ENCODE data around the gene SLC4A7.

The SLC4A7 gene

GRCh38 chr3:27487383-27487782, 3.2 kb upstream of the SLC4A7 start:
- Histone ChIP-seq H3K36me3 (ENCODE audit: control insufficient read depth, insufficient read depth, low read length) (no peaks in the 10 kb centered on the region), H3K9ac (ENCODE audit: low read depth, low read length) (no peak overlapping the region), H3K9me3 (ENCODE audit: control insufficient read depth, insufficient read depth, low read length) (no peaks in the 10 kb centered on the region), H3K4me3 (ENCODE audit: low read depth, low read length) (no peak overlapping the region), H3K27ac (ENCODE audit: low read depth, low read length) (no peak overlapping the region), H3K27me3 (ENCODE audit: control insufficient read depth, insufficient read depth, low read length) (no peaks in the 10 kb centered on the region), H3K4me1 (ENCODE audit: control insufficient read depth, insufficient read depth, low read length) (no peaks in the 10 kb centered on the region)

DNA sequence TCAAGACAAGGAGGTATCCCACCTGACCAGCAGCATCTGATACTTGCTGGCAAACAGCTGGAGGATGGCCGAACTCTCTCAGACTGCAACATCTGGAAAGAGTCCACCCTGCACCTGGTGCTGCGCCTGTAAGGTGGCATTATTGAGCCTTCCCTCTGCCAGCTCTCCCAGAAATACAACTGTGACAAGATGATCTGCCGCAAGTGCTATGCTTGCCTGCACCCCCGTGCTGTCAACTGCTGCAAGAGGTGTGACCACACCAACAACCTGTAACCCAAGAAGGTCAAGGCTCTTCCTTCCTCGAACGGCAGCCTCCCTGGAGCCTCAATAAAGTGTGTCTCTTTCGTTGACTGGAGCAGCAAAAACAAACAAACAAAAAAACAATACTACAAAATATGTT, 2.2 kb upstream of the SLC4A7 start:
- H3K36me3 ChIP-seq (ENCODE audit: control insufficient read depth, insufficient read depth, low read length) = no peaks in the 10 kb centered on the region
- H3K4me1 ChIP-seq (ENCODE audit: control insufficient read depth, insufficient read depth, low read length) = 0 out of 2 replicates have a peak, but pooled peaks cover 4% of the 10 kb centered on the region

DNA sequence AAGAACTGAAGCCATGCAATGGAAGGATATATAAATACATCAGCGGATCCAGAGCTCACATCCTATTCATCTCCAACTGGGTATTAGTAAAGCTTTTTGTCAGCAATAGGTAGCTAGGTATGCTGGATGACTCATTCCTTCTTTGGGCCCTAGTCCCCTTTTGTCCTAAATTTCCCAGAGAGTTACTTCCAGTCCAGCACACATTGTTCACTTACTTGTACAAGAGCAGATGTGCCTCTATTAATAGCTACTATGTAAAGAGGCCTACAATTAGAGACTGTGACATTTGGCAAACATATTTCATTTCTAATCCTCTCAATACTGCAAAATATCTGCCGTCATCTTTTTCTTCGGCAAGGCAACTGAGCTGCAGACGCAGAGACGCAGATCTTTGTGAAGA, 1.7 kb upstream of the SLC4A7 start:
- no peaks in the 10 kb centered on the region for H3K9me3 ChIP-seq (ENCODE audit: control insufficient read depth, insufficient read depth, low read length)
- H3K36me3 ChIP-seq (ENCODE audit: control insufficient read depth, insufficient read depth, low read length) = no peaks in the 10 kb centered on the region
- no peak overlapping the region for H3K27ac ChIP-seq (ENCODE audit: low read depth, low read length)
- H3K4me3 ChIP-seq (ENCODE audit: low read depth, low read length) = no peak overlapping the region
- H3K9ac ChIP-seq (ENCODE audit: low read depth, low read length) = no peak overlapping the region
- no peaks in the 10 kb centered on the region for H3K27me3 ChIP-seq (ENCODE audit: control insufficient read depth, insufficient read depth, low read length)
- 0 out of 2 replicates have a peak, but pooled peaks cover 4% of the 10 kb centered on the region for H3K4me1 ChIP-seq (ENCODE audit: control insufficient read depth, insufficient read depth, low read length)

More for the DNA sequence above, 2.2 kb upstream of the SLC4A7 start:
- no peak overlapping the region for H3K9ac ChIP-seq (ENCODE audit: low read depth, low read length)
- no peak overlapping the region for H3K4me3 ChIP-seq (ENCODE audit: low read depth, low read length)
- no peaks in the 10 kb centered on the region for H3K27me3 ChIP-seq (ENCODE audit: control insufficient read depth, insufficient read depth, low read length)
- no peak overlapping the region for H3K27ac ChIP-seq (ENCODE audit: low read depth, low read length)
- no peaks in the 10 kb centered on the region for H3K9me3 ChIP-seq (ENCODE audit: control insufficient read depth, insufficient read depth, low read length)

GRCh38 chr3:27483117-27484014, 818 bp downstream of the SLC4A7 start:
- peak overlapping the region; percentile 97 for H3K4me3 ChIP-seq (ENCODE audit: low read depth, low read length)
- peak overlapping the region; percentile 83 for H3K27ac ChIP-seq (ENCODE audit: low read depth, low read length)
- H3K27me3 ChIP-seq (ENCODE audit: control insufficient read depth, insufficient read depth, low read length) = no peaks in the 10 kb centered on the region
- H3K36me3 ChIP-seq (ENCODE audit: control insufficient read depth, insufficient read depth, low read length) = no peaks in the 10 kb centered on the region
- peak overlapping the region; percentile 93 for H3K9ac ChIP-seq (ENCODE audit: low read depth, low read length)
- no peaks in the 10 kb centered on the region for H3K9me3 ChIP-seq (ENCODE audit: control insufficient read depth, insufficient read depth, low read length)
- 0 out of 2 replicates have a peak, but pooled peaks cover 4% of the 10 kb centered on the region for H3K4me1 ChIP-seq (ENCODE audit: control insufficient read depth, insufficient read depth, low read length)

- Histone ChIP-seq H3K4me1 (ENCODE audit: control insufficient read depth, insufficient read depth, low read length) (0 out of 2 replicates have a peak, but pooled peaks cover 4% of the 10 kb centered on the region), H3K9me3 (ENCODE audit: control insufficient read depth, insufficient read depth, low read length) (no peaks in the 10 kb centered on the region), H3K36me3 (ENCODE audit: control insufficient read depth, insufficient read depth, low read length) (0 out of 2 replicates have a peak, but pooled peaks cover 5% of the 10 kb centered on the region), H3K4me3 (ENCODE audit: low read depth, low read length) (no peak overlapping the region), H3K27me3 (ENCODE audit: control insufficient read depth, insufficient read depth, low read length) (no peaks in the 10 kb centered on the region), H3K27ac (ENCODE audit: low read depth, low read length) (no peak overlapping the region), H3K9ac (ENCODE audit: low read depth, low read length) (no peak overlapping the region)
Observed at GRCh38 chr3:27479806-27480543, 4.2 kb downstream of the SLC4A7 start.

GRCh38 chr3:27471923-27472550, 12.1 kb downstream of the SLC4A7 start:
- H3K4me1 ChIP-seq (ENCODE audit: control insufficient read depth, insufficient read depth, low read length) = no peaks in the 10 kb centered on the region
- no peak overlapping the region for H3K4me3 ChIP-seq (ENCODE audit: low read depth, low read length)
- no peak overlapping the region for H3K27ac ChIP-seq (ENCODE audit: low read depth, low read length)
- H3K36me3 ChIP-seq (ENCODE audit: control insufficient read depth, insufficient read depth, low read length) = 0 out of 2 replicates have a peak, but pooled peaks cover under 1% of the 10 kb centered on the region
- no peaks in the 10 kb centered on the region for H3K27me3 ChIP-seq (ENCODE audit: control insufficient read depth, insufficient read depth, low read length)
- H3K9ac ChIP-seq (ENCODE audit: low read depth, low read length) = no peak overlapping the region
- no peaks in the 10 kb centered on the region for H3K9me3 ChIP-seq (ENCODE audit: control insufficient read depth, insufficient read depth, low read length)

GRCh38 chr3:27468283-27468886, 15.8 kb downstream of the SLC4A7 start:
- Histone ChIP-seq H3K4me1 (ENCODE audit: control insufficient read depth, insufficient read depth, low read length) (no peaks in the 10 kb centered on the region), H3K36me3 (ENCODE audit: control insufficient read depth, insufficient read depth, low read length) (no peaks in the 10 kb centered on the region), H3K4me3 (ENCODE audit: low read depth, low read length) (no peak overlapping the region), H3K9me3 (ENCODE audit: control insufficient read depth, insufficient read depth, low read length) (no peaks in the 10 kb centered on the region), H3K9ac (ENCODE audit: low read depth, low read length) (no peak overlapping the region), H3K27me3 (ENCODE audit: control insufficient read depth, insufficient read depth, low read length) (no peaks in the 10 kb centered on the region), H3K27ac (ENCODE audit: low read depth, low read length) (no peak overlapping the region)

DNA sequence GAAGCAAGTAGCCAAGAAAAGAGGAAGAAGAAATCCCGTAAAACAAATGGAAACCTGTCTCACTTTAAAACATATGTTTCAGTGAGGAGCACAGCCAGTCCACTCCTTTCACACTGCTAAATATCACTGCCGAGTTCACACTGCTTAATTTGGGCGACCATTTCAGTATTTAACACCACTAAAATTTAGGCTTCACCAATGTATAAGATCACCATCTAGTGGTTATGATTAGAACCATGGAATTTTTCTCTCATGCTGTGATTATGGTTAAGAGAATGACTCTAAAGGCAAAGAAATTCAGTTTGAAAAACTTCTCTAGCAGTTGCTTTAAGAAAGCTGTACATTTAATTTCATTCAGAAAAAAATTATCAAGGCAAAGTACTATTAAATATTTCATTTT, 16.6 kb downstream of the SLC4A7 start:
- Histone ChIP-seq H3K4me3 (ENCODE audit: low read depth, low read length) (no peak overlapping the region), H3K4me1 (ENCODE audit: control insufficient read depth, insufficient read depth, low read length) (no peaks in the 10 kb centered on the region), H3K27me3 (ENCODE audit: control insufficient read depth, insufficient read depth, low read length) (no peaks in the 10 kb centered on the region), H3K27ac (ENCODE audit: low read depth, low read length) (no peak overlapping the region), H3K36me3 (ENCODE audit: control insufficient read depth, insufficient read depth, low read length) (no peaks in the 10 kb centered on the region), H3K9me3 (ENCODE audit: control insufficient read depth, insufficient read depth, low read length) (no peaks in the 10 kb centered on the region), H3K9ac (ENCODE audit: low read depth, low read length) (no peak overlapping the region)

DNA sequence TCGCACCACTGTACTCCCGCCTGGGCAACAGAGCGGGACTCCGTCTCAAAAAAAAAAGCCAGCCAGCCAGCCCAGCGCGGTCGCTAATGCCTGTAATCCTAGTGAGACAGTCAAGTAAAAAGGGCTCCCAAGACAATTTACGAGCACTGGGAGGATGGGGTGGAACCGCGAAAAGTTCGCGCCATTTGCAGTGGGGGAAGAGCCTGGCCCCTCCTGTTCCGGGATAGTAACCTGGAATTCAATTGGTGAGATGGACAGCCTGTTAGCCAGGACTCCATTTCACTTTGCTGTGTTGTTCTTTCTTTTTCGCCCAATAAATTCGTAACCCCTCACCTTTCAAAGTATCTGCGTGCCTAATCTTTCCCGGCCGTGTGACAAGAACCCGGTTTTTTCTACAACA, 19.5 kb downstream of the SLC4A7 start:
- no peaks in the 10 kb centered on the region for H3K27me3 ChIP-seq (ENCODE audit: control insufficient read depth, insufficient read depth, low read length)
- no peaks in the 10 kb centered on the region for H3K4me1 ChIP-seq (ENCODE audit: control insufficient read depth, insufficient read depth, low read length)
- no peak overlapping the region for H3K9ac ChIP-seq (ENCODE audit: low read depth, low read length)
- no peak overlapping the region for H3K27ac ChIP-seq (ENCODE audit: low read depth, low read length)
- H3K4me3 ChIP-seq (ENCODE audit: low read depth, low read length) = no peak overlapping the region
- H3K36me3 ChIP-seq (ENCODE audit: control insufficient read depth, insufficient read depth, low read length) = no peaks in the 10 kb centered on the region
- H3K9me3 ChIP-seq (ENCODE audit: control insufficient read depth, insufficient read depth, low read length) = no peaks in the 10 kb centered on the region

- no peak overlapping the region for H3K27ac ChIP-seq (ENCODE audit: low read depth, low read length)
- H3K36me3 ChIP-seq (ENCODE audit: control insufficient read depth, insufficient read depth, low read length) = no peaks in the 10 kb centered on the region
- H3K4me1 ChIP-seq (ENCODE audit: control insufficient read depth, insufficient read depth, low read length) = peaks cover 7% of the 10 kb centered on the region; the same call in 1 of the 2 replicates
- no peaks in the 10 kb centered on the region for H3K9me3 ChIP-seq (ENCODE audit: control insufficient read depth, insufficient read depth, low read length)
- no peak overlapping the region for H3K4me3 ChIP-seq (ENCODE audit: low read depth, low read length)
- H3K9ac ChIP-seq (ENCODE audit: low read depth, low read length) = no peak overlapping the region
- no peaks in the 10 kb centered on the region for H3K27me3 ChIP-seq (ENCODE audit: control insufficient read depth, insufficient read depth, low read length)
Observed at GRCh38 chr3:27462228-27462627, 22.0 kb downstream of the SLC4A7 start.
